Right lobe of liver (tissue), 6 donors: ENCODE results near the gene PTPRN2. TPM values are rescaled to one million over a fixed set of nuclear protein-coding genes. Genes with fewer than 3 reads are reported as not detected.
"Not testable (repeated sequence)": the region's sequence is repeated elsewhere in the genome, so short reads cannot be mapped to it uniquely, and the experiment has no call there.

Experiments used
- ATAC-seq, 4 donors: fragments of 200-7000 bp; cut with Tn5 transposase; one replicate each; pipeline ENCODE4 v1.9.1; 2020; ENCODE audit warnings: mild to moderate bottlenecking in 4 of 4, moderate library complexity in 4 of 4
- DNase-seq, 3 donors: peaks; one replicate each; pipeline ENCODE4 v3.0.0-alpha.2; 2020
- H3K27ac ChIP-seq, 3 donors: fragments of 200-600 bp; one replicate each; pipeline ENCODE4 v1.8.0; 2022
- H3K27me3 ChIP-seq, 2 donors: fragments of 200-600 bp; one replicate each; pipeline ENCODE4 v1.8.0; 2022
- H3K36me3 ChIP-seq, 4 donors: fragments of 200-600 bp; sonication (generic) in 1 of 4; one replicate each; pipeline versions ENCODE4 v1.5.1 to v1.8.0; 2017 to 2022; ENCODE audit warnings: control low read depth in 1 of 4
- H3K4me1 ChIP-seq, 4 donors: fragments of 200-600 bp; sonication (generic) in 1 of 4; one replicate each; pipeline versions ENCODE4 v1.5.1 to v1.8.0; 2017 to 2022; ENCODE audit warnings: control low read depth in 1 of 4
- H3K4me3 ChIP-seq, 3 donors: fragments of 200-600 bp; one replicate each; pipeline ENCODE4 v1.8.0; 2022
- H3K9me3 ChIP-seq, 4 donors: fragments of 200-600 bp; sonication (generic) in 1 of 4; one replicate each; pipeline versions ENCODE4 v1.5.1 to v1.8.0; 2017 to 2022; ENCODE audit warnings: control low read depth in 1 of 4
- POLR2A ChIP-seq: fragments of 450-650 bp; IDR thresholded peaks from one replicate; pipeline ENCODE4 v1.6.1; 2017; ENCODE audit warnings: antibody characterized with exemption, mild to moderate bottlenecking
- WGBS: methylation state at CpG from one replicate; pipeline ENCODE4 v1.1.6; 2018; ENCODE audit warnings: low coverage, low lambda C conversion rate; ENCODE audit not compliant: insufficient coverage; ENCODE audit errors: missing lambda C conversion rate; 5-methylcytosine and 5-hydroxymethylcytosine counted together
- intact Hi-C, 2 donors: fragments of 100-400 bp; cut with DNase I; formaldehyde crosslinking; loops; one replicate each; pipeline versions ENCODE4 v1.11.2 to v1.14.1; 2022
- total RNA-seq, 6 experiments: library from RNA; depleted of rRNA in 2 of 6; stranded (reverse); fragments of >200 nt in 2 of 6; fragmentation: NEBNext Ultra II Directional in 3 of 6; extraction: Animal tissue kit (Norgen Biotek cat#: 25700) in 3 of 6; gene quantifications; one replicate each; pipeline versions ENCODE4 v1.1.0 to v1.2.4, GENCODE V29; 2016 to 2023
- TF ChIP-seq, protein P1 (sequence below), 4 donors: fragments of 200-600 bp in 3 of 4; fragments of 450-650 bp in 1 of 4; IDR thresholded peaks; one replicate each; pipeline versions ENCODE4 v1.5.1 to v1.8.0; 2016 to 2022; ENCODE audit warnings: antibody characterized with exemption in 4 of 4, mild to moderate bottlenecking in 2 of 4
- donor health status: DM: no; HTN: yes; CAD: no.
- donor health status: DM: no; HTN: no; CAD: no.
- donor health status: DM: no; HTN: no; CAD: no.
- donor health status: DM: no; HTN: yes; CAD: no.
- donor health status: DM: no; HTN: yes; CAD: no.

Gene PTPRN2
- total RNA-seq, 6 experiments from 2014 or later, result 0.15 to 0.87 (median 0.67) TPM

DNA sequence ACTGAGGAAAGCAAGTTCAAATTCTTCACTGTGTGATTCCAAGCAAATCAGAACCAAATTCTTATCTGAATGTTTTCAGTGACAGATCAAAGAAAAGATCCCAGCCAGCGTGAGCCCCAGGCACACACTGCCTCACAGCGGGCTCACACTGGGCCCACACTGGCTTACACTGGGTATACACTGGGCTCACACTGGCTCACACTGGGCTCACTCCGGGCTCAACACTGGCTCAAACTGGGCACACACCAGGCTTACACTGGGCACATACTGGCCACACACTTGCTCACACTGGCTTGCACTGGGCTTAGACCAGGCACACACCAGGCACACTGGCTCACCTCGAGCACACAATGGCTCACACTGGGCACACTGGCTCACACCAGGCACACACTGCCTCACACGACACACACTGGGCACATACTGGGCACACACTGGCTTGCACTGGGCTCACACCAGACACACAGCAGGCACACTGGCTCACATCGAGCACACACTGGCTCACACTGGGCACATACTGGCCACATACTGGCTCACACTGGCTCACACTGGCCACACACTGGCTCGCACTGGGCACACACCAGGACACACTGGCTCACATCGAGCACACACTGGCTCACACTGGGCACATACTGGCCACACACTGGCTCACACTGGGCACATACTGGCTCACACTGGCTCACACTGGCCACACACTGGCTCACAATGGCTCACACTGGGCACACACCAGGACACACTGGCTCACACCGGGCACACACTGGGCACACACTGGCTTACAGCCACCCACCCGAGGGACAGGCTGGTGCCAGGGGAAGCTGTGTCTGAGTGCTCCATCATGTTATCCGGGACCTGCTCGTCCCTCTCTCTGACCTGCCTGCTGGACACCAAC lies 156.3 kb downstream of the PTPRN2 start:
- ATAC-seq (peak in 1 of 4 donors; percentile 30), DNase-seq (no peak)
- Histone ChIP-seq H3K4me3 (no peak overlapping the region), H3K9me3 (no peaks in the 10 kb centered on the region), H3K27me3 (no peaks in the 10 kb centered on the region), H3K4me1 (no peaks in the 10 kb centered on the region), H3K36me3 (no peaks in the 10 kb centered on the region), H3K27ac (no peak overlapping the region)
- WGBS, result 89% methylated on average over 5 of the region's 12 CpGs
- intact Hi-C loops, result no loop called here
- TF ChIP-seq, protein P1, sequence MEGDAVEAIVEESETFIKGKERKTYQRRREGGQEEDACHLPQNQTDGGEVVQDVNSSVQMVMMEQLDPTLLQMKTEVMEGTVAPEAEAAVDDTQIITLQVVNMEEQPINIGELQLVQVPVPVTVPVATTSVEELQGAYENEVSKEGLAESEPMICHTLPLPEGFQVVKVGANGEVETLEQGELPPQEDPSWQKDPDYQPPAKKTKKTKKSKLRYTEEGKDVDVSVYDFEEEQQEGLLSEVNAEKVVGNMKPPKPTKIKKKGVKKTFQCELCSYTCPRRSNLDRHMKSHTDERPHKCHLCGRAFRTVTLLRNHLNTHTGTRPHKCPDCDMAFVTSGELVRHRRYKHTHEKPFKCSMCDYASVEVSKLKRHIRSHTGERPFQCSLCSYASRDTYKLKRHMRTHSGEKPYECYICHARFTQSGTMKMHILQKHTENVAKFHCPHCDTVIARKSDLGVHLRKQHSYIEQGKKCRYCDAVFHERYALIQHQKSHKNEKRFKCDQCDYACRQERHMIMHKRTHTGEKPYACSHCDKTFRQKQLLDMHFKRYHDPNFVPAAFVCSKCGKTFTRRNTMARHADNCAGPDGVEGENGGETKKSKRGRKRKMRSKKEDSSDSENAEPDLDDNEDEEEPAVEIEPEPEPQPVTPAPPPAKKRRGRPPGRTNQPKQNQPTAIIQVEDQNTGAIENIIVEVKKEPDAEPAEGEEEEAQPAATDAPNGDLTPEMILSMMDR (IDR thresholded peaks at IDR 0.05), result no peak
- no peak for TF ChIP-seq POLR2A

DNA sequence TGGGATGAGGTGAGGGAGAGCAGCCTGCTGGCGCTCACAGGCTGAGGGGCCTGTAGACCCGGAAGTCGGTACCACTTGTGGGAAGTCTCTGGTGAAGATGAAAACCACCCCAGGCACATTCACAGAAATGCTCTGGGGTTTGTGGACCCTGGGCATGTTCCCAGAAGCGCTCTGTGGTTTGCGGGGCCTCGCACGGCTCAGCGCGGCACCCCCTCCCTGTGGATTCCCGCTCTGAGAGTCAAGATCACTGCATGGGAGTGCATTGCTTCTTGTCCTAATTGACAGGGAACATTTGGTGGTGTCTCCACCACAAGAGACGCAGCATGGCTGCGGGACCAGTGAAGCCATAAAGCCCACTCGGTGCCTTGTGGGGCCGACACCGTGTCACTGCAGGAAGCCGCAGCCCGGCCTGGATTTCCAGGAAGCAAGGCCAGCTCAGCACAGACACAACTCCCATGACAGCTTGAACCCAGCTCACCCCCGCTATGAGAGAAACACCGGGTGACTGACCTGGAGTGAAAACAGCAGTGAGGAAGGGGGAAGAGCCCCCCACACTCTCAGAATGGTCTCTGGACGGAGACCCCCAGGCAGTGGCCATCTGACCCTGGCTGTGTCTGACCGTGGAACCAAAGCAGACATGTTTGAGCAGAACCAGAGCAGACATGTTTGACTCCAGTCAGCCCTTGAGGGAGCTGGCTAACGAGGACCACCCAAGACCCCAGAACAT lies 157.2 kb downstream of the PTPRN2 start:
- DNase-seq (no peak), ATAC-seq (peak in 1 of 4 donors; percentile 24)
- 20% methylated on average over 1 of the region's 22 CpGs for WGBS

DNA sequence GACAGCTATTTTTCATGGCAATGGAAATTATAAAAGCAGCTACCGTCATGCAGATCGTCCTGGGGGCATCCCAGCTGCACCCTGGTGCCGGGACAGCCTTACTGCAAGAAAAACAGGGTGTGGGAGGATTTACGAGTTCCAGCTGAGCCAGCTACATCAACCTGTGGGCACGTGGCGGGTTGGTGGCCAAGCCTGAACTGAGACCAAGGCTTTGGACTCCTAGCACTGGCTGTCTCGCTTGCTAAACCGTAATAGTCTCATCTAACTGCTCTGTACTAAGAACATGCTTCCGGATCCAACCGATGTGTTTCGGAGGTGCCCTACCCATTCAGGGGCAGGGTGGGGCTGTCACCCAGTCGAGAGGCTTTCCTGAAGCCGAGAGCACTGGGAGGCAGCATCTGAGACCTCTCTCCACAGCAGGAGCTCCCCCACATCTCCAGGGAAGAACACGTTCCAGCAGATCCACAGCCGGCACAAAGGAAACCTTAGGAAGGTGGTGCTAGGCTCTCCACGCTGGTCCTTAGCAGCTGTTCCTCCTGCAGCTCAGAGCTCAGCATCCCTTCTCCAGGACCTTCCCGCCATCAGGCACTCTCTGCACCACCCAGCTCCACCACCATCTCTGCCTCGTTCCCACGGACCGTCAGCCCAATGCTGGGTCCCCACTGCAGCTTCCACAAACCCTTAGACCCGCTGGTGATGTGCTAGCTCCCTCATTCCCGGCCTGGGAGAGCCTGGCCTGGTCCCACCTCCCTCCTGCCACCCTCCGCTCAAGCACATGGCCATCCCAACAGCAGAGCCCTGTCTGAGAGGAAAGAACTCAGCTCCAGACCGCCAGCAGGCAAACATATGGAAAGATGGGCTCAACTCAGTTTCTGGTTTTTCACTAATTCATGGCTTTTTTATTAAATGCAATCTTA lies 158.5 kb downstream of the PTPRN2 start:
- Histone ChIP-seq H3K27ac (no peak overlapping the region), H3K4me1 (no peaks in the 10 kb centered on the region), H3K9me3 (no peaks in the 10 kb centered on the region), H3K36me3 (no peaks in the 10 kb centered on the region), H3K4me3 (no peak overlapping the region), H3K27me3 (no peaks in the 10 kb centered on the region)
- intact Hi-C loops, result no loop called here
- TF ChIP-seq POLR2A, result no peak
- TF ChIP-seq, protein P1 (IDR thresholded peaks at IDR 0.05), result no peak
- DNase-seq (no peak), ATAC-seq (peak in 1 of 4 donors; percentile 21)
- 75% methylated on average over 13 of the region's 24 CpGs for WGBS

More for the DNA sequence above, 157.2 kb downstream of the PTPRN2 start:
- no peaks in the 10 kb centered on the region for H3K4me1 ChIP-seq
- no peak for TF ChIP-seq POLR2A
- TF ChIP-seq, protein P1 (IDR thresholded peaks at IDR 0.05), result no peak
- intact Hi-C loops, result no loop called here
- no peaks in the 10 kb centered on the region for H3K36me3 ChIP-seq
- H3K9me3 ChIP-seq, result no peaks in the 10 kb centered on the region
- no peak overlapping the region for H3K27ac ChIP-seq
- H3K27me3 ChIP-seq, result no peaks in the 10 kb centered on the region
- H3K4me3 ChIP-seq, result no peak overlapping the region

DNA sequence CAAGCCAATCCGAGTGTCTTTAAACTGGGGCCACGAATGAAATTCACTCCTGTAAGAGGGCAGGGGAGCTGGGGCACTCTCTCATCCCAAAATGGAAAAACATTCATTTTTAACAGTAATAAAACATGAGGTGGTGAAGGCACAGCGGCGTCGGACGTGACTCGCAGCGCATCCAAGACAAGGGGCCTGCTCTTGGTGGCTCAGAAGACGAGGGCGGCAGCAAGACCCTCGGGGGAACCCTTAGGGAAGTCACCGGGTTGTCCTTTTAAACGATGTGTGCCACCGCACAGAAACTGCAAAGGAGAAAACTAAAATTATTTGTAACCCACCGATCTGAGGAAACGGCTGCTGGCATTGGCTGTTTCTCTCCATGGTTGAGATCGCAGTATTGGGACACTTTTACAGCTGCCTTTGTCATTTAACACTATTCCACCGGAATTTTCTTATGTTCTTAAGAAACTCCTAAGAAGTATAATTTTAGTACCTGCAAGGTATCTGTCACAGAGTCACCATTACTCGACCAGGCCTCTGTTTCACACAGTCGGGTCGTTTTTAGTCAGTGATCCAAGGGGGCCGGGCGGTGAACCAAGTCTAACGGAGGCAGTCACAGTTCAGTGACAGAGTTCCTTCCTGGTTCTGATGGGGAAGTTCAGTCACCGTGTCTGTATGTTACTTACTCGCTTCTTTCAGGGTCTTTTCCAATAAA lies 159.3 kb downstream of the PTPRN2 start:
- TF ChIP-seq, protein P1 (IDR thresholded peaks at IDR 0.05), result no peak
- TF ChIP-seq POLR2A, result no peak
- Histone ChIP-seq H3K4me3 (no peak overlapping the region), H3K36me3 (no peaks in the 10 kb centered on the region), H3K27ac (no peak overlapping the region), H3K27me3 (no peaks in the 10 kb centered on the region), H3K4me1 (no peaks in the 10 kb centered on the region), H3K9me3 (no peaks in the 10 kb centered on the region)
- ATAC-seq, result no peak
- intact Hi-C loops, result no loop called here
- no peak for DNase-seq
- 80% methylated on average over 15 of the region's 26 CpGs for WGBS

DNA sequence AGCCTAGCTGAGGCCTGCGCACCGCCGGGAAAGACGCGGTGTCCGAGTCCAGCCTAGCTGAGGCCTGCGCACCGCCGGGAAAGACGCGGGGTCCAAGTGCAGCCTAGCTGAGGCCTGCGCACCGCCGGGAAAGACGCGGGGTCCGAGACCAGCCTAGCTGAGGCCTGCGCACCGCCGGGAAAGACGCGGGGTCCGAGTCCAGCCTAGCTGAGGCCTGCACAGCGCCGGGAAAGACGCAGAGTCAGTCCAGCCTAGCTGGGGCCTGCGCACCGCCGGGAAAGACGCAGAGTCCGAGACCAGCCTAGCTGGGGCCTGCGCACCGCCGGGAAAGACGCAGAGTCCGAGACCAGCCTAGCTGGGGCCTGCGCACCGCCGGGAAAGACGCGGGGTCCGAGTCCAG lies 161.9 kb downstream of the PTPRN2 start:
- H3K4me3 ChIP-seq, intact Hi-C loops, DNase-seq, H3K9me3 ChIP-seq, ATAC-seq, H3K27ac ChIP-seq, H3K36me3 ChIP-seq, H3K4me1 ChIP-seq, H3K27me3 ChIP-seq: not testable (repeated sequence)
- 88% methylated on average over 18 of the region's 42 CpGs for WGBS
